Body of pancreas (tissue), 4 donors: ENCODE results near the gene TRMT1. TPM values are rescaled to one million over a fixed set of nuclear protein-coding genes. Genes with fewer than 3 reads are reported as not detected.

Source experiments
- ATAC-seq: fragments of 150-250 bp; one replicate; pipeline ENCODE4 v1.9.1; 2016
- DNase-seq, 4 donors: peaks; one replicate each; pipeline ENCODE4 v3.0.0-alpha.2; 2019
- H3K27ac ChIP-seq, 4 donors: fragments of 200-600 bp; sonication (generic); 1 replicate in 3 of 4; 2 replicates in 1 of 4; pipeline versions ENCODE4 v1.5.1 to v1.6.1; 2016 to 2019; ENCODE audit warnings: mild to moderate bottlenecking in 1 of 4, mixed read lengths in 1 of 4, moderate library complexity in 1 of 4
- H3K27me3 ChIP-seq, 2 donors: fragments of 200-600 bp; sonication (generic); one replicate each; pipeline ENCODE4 v1.6.0; 2016; ENCODE audit warnings: mild to moderate bottlenecking in 1 of 2
- H3K36me3 ChIP-seq, 2 donors: fragments of 200-600 bp; sonication (generic); replicated peaks in 1 of 2; 2 replicates each; pipeline ENCODE4 v1.5.1; 2016; ENCODE audit warnings: low read depth in 2 of 2; ENCODE audit not compliant: insufficient read depth in 1 of 2
- H3K4me1 ChIP-seq: fragments of 200-600 bp; sonication (generic); one replicate; pipeline ENCODE4 v1.6.0; 2016
- H3K4me3 ChIP-seq, 2 donors: fragments of 200-600 bp; sonication (generic); 1 replicate in 1 of 2; 2 replicates in 1 of 2; pipeline ENCODE4 v1.5.1; 2016 to 2019
- H3K9me3 ChIP-seq, 3 donors: fragments of 200-600 bp; sonication (generic); 1 replicate in 2 of 3; 2 replicates in 1 of 3; pipeline ENCODE4 v1.5.1; 2016
- CTCF ChIP-seq, 7 experiments: fragments of 450-650 bp in 4 of 7; fragments of 200-600 bp in 3 of 7; sonication (generic) in 3 of 7; IDR thresholded peaks; one replicate each; pipeline ENCODE4 v1.5.1; 2016 to 2019; ENCODE audit warnings: antibody characterized with exemption in 7 of 7
- POLR2A ChIP-seq, 3 donors: fragments of 450-650 bp; IDR thresholded peaks; one replicate each; pipeline ENCODE4 v1.6.1; 2016; ENCODE audit warnings: antibody characterized with exemption in 3 of 3, mild to moderate bottlenecking in 2 of 3
- WGBS, 2 donors: methylation state at CpG; one replicate each; pipeline ENCODE4 v1.1.5; 2017; 5-methylcytosine and 5-hydroxymethylcytosine counted together
- intact Hi-C: fragments of 100-400 bp; cut with DNase I; formaldehyde crosslinking; loops from one replicate; pipeline ENCODE4 v1.15.1; 2023
- total RNA-seq, 2 donors: library from RNA; depleted of rRNA; stranded (reverse); fragments of >200 nt; gene quantifications; one replicate each; pipeline ENCODE4 v1.1.0, GENCODE V29; 2016

The TRMT1 gene
- total RNA-seq, 2 donors from 2014 or later, result 21.5 to 36.3 TPM

- WGBS, 2 donors, result 82 to 85% methylated on average over 6 to 10 of the region's 11 CpGs
- intact Hi-C loops, result loop anchor here (10.0 kb wide), 1 partner anchor 95 kb away; no protein-coding TSS in a partner anchor
- no peak for ATAC-seq
- no peak for TF ChIP-seq POLR2A (IDR thresholded peaks at IDR 0.05)
- TF ChIP-seq CTCF (IDR thresholded peaks at IDR 0.05), result no peak
- Histone ChIP-seq H3K4me1 (no peaks in the 10 kb centered on the region), H3K4me3 (no peak overlapping the region), H3K27ac (no peak overlapping the region), H3K9me3 (no peaks in the 10 kb centered on the region), H3K36me3 (peaks cover 0 to 21% of the 10 kb centered on the region in 2 donors), H3K27me3 (no peaks in the 10 kb centered on the region)
- no peak for DNase-seq
Measured at GRCh38 chr19:13139633-13140311, 23.2 kb upstream of the TRMT1 start.

GRCh38 chr19:13138916-13139198 lies 22.3 kb upstream of the TRMT1 start:
- peaks cover 0 to 14% of the 10 kb centered on the region in 2 donors for H3K36me3 ChIP-seq
- intact Hi-C loops, result no loop called here
- no peak for ATAC-seq

GRCh38 chr19:13138171-13138915 lies 21.8 kb upstream of the TRMT1 start:
- ATAC-seq, result no peak
- 84 to 93% methylated on average over 19 to 39 of the region's 40 CpGs for WGBS, 2 donors

More at GRCh38 chr19:13138916-13139198, 22.3 kb upstream of the TRMT1 start:
- Histone ChIP-seq H3K27ac (no peak overlapping the region), H3K4me1 (no peaks in the 10 kb centered on the region), H3K4me3 (no peak overlapping the region), H3K27me3 (no peaks in the 10 kb centered on the region), H3K9me3 (no peaks in the 10 kb centered on the region)
- DNase-seq, result no peak
- TF ChIP-seq POLR2A (IDR thresholded peaks at IDR 0.05) (no peak), CTCF (IDR thresholded peaks at IDR 0.05) (no peak)
- WGBS, 2 donors, result 74 to 80% methylated on average over 10 of the region's 10 CpGs

GRCh38 chr19:13137290-13137794 lies 20.8 kb upstream of the TRMT1 start:
- Histone ChIP-seq H3K4me1 (no peaks in the 10 kb centered on the region), H3K4me3 (no peak overlapping the region), H3K27me3 (no peaks in the 10 kb centered on the region), H3K9me3 (no peaks in the 10 kb centered on the region), H3K27ac (no peak overlapping the region), H3K36me3 (peaks cover 0 to 14% of the 10 kb centered on the region in 2 donors)
- no peak for ATAC-seq
- intact Hi-C loops, result no loop called here
- TF ChIP-seq POLR2A (IDR thresholded peaks at IDR 0.05) (no peak), CTCF (IDR thresholded peaks at IDR 0.05) (no peak)
- 80 to 88% methylated on average over 1 to 25 of the region's 28 CpGs for WGBS, 2 donors
- no peak for DNase-seq

More at GRCh38 chr19:13138171-13138915, 21.8 kb upstream of the TRMT1 start:
- Histone ChIP-seq H3K9me3 (no peaks in the 10 kb centered on the region), H3K4me1 (no peaks in the 10 kb centered on the region), H3K27me3 (no peaks in the 10 kb centered on the region), H3K27ac (no peak overlapping the region), H3K36me3 (peaks cover 0 to 14% of the 10 kb centered on the region in 2 donors), H3K4me3 (no peak overlapping the region)
- intact Hi-C loops, result no loop called here
- DNase-seq, result no peak
- TF ChIP-seq POLR2A (IDR thresholded peaks at IDR 0.05) (no peak), CTCF (IDR thresholded peaks at IDR 0.05) (no peak)
